Stimulated activated CD8-positive, alpha-beta memory T cell treated with anti-CD3 and anti-CD28 coated beads, Interleukin-7, amount 100 ng/mL, for 24 hours (primary cell): ENCODE results near the gene PDC.

Source experiments
- DNase-seq: peaks from one replicate; pipeline ENCODE4 v3.0.0-alpha.2; 2020; ENCODE audit warnings: low read depth

The PDC gene

GRCh38 chr1:186461014-186461413, at the start of gene PDC:
TSS of gene PDC (minus strand) at chr1:186461114. CDS start at chr1:186449459, 11,655 bp downstream.
- no peak for DNase-seq

DNA sequence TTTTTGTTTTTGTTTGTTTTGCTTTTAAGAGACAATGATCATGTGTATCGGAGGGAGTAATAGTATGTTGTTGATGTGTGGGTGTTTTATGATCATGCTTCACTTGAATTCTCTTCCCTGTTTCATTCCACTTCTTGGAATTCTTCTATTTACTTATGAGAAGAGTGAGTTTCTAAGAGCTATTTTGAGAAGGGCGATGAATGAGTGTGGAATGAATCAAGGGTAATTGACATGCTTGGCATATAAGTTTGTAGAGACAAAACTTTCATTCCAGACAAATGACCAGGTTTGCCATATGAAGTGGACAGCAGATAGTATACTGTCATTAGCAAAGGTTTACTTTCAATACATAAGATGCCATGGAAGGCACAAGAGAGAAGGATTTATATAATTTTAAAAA, 42.3 kb upstream of the PDC start:
- DNase-seq: no peak

GRCh38 chr1:186502087-186502486, 41.2 kb upstream of the PDC start:
- no peak for DNase-seq

DNA sequence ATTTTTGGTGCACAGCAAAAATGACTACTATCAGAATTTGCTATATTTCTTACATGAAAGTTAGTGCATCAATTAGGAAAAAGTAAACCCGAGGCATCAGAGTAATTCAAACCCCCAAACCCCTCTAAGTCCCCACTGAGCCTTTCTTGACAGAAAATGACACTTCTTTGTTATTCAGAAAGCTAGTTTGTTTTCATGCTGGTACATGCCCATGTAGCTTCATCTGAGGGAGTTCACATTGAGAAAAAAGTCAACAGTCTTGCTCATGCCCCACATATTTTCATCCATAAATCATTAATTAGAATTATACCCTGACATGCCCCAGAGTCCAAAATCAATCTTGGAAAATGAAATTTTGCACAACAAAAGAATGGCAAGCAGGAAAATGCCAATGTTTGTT, 39.9 kb upstream of the PDC start:
- DNase-seq: no peak

DNA sequence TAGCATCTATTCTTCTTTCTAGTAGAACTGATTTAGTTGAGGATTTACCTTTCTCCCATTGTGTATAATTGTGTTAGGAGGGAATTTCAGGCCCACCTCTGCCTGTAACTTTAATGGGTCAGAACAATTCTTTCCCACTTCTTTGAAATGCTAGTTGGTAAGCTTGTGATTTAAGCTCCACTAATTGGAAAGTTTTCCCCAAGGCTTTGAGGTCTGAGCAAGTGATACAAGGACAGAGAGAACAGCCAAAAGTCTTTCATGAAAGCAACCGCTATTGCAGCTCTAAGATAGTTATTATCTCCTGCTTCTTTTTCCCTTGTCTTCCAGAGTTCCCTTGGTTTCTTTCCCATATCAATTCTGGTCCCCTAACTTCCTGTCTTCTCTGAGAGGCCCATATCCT, 38.7 kb upstream of the PDC start:
- no peak for DNase-seq

- no peak for DNase-seq
These were observed 37.9 kb upstream of the PDC start for GRCh38 chr1:186498695-186499389.

- no peak for DNase-seq
These were observed 37.2 kb upstream of the PDC start for GRCh38 chr1:186498071-186498470.

DNA sequence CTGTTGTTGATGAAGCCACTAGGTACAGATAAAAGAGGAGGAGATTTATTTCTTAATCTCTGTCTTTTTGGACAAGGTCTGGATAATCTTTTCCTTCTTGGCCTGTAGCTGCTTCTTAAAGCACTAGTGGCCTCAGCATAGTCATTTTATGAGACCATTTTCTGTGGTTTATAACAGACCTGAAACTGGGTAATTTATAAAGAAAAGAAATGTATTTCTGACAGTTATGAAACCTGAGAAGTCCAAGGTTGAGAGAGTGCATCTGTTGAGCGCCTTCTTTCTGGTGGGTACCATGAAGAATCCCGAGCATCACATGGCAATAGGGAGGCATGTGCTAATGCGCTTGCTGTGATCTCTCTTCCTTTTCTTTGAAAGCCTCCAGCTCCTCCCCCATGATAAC, 36.7 kb upstream of the PDC start:
- no peak for DNase-seq

- no peak for DNase-seq
These were observed 35.4 kb upstream of the PDC start for GRCh38 chr1:186496171-186496851.

DNA sequence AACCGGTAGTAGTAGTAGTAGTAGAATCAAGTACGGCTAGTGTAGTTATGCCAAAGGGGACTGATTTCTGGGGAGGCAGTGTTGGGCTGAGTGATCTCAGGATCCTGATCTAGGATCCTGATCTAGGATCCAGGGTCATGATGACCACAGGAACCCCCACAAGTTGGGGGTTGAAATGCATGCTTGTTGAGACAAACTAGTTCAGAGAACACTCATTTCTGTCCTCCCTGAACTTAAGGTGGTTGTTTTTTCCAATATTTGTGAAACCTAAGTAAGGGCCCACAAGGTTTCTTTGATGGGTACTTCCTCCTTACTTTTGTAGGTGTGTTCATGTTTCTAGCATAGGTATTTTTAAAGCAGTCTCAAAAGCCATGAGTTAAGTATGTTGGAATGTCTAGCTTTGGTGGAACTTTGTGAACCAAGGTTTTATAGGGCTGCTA, 33.9 kb upstream of the PDC start:
- DNase-seq: no peak

- no peak for DNase-seq
These were observed 31.8 kb upstream of the PDC start for GRCh38 chr1:186492531-186493291.

- DNase-seq: no peak
These were observed 30.4 kb upstream of the PDC start for GRCh38 chr1:186491336-186491735.

DNA sequence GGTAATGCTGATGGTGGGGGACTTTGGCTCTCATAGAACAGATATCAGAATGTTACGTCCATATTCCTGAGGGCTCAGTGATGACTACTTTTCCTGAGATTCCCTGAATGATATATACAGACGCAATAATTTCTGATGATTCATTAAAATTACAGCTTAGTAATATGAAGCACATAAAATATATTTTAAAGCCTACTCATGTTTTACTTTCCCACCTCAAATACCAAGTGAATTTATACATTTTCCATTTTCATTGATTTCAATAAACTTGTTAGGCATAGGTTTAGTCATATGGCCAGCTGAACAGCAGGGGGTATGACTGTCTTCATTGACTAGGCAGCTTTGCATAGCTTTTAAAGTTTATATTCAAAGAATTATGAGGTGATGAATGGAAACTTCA, 26.2 kb upstream of the PDC start:
- DNase-seq: no peak

DNA sequence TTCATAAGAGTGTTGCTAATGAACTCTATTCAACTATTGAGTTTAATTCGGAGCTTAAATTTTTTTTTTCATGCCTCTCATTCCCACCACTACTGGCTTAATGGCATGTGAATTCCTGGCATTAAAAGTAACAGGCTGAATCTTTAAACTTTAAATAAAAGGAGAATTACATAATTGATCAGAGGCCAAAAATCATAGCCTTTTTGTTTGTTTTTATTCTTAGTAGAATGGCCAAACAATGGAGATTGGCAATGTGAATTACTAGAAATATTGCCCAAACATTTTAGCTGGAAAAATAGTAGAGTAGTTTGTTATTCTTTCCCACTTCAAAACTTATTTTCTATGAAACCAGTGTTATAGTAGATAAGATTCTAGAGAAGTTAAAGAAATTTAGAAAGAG, 25.1 kb upstream of the PDC start:
- DNase-seq: no peak

DNA sequence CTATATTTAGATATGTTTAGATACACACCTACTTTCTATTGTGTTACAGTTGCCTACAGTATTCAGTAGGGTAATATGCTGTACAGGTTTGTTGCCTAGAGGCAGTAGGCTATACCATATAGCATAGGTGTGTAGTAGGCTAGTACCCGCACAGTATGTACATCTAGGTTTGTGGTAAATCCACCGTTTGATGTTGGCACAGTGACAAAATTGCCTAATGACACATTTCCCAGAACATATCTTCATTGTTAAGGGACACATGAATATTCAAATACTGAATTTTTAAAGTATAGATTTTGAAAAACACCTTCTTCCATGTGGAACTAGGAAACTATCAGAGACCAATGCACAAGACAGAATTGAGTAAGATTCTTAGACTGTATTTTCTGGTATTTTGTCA, 22.6 kb upstream of the PDC start:
- DNase-seq: no peak

DNA sequence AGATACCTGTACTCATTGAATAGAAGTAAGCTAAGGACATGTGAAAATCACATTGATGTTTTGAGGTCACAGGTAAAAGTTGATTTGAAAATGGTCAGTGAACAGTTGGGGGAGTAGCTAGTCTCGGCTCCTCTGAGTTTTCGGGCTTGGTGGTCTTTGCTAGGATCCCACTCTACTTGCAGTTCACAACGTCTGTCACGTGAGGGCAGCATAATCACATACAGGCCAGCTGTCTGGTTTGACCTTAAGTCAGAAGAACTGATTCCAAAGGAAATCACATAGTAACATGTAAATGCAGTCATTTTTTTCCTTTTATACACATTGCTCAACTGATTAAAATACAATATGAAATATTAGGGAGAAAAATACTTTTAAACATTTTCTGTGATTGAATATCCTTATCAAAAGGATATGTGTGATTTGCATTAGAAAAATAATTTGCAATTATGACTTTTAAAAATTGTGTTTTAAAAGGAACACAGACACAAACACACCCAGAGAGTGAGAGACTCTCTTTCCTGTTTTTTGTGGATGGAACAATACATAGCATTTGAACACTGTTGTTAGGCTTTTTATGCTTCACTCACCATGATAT, 21.8 kb upstream of the PDC start:
- peak; percentile 30 for DNase-seq

DNA sequence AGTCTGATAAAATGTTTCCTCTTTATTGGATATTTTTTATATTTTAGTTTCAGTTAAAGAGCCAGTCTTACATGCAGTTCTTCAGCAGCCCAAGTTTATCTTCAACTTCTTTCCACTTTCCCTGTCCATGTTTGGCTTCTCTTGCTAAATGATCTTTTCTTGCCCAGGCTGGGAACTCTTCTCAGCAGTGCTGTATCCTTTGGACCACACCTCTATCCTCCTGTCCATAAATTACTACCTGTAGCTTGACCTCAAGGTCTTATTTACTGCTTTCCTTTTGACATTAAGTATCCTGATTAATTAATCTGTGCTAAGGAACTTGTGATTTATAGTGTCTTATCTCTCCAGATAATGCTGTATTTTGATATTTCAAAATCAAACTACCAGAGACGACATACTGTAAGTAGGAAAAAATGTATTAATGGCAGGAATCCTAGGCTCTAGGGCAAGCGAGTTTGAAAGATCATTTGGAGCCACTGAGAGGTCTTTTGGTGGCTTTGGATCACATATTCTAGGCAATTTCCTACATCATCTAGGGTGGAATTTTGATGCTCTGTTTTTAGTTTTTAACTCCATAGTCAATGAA, 20.5 kb upstream of the PDC start:
- no peak for DNase-seq

DNA sequence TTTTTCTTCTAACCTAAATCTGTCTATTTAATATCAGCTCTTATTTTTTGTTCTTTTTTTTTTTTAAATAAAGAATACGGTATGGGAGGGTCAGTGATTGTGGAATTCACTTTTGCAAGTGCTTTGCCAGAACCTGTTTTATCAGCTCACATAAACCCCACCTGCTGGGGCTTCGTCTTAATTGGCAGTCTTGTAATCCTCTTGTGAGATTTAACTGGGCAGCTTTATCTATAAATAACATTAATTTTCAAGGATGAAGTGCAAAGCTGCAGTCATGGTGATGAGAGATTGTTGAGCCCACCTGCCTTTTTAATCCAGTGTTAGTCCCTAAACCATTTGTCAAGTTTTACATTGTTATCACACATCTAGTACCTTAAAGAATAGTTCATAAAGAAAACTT, 18.2 kb upstream of the PDC start:
- DNase-seq: no peak

DNA sequence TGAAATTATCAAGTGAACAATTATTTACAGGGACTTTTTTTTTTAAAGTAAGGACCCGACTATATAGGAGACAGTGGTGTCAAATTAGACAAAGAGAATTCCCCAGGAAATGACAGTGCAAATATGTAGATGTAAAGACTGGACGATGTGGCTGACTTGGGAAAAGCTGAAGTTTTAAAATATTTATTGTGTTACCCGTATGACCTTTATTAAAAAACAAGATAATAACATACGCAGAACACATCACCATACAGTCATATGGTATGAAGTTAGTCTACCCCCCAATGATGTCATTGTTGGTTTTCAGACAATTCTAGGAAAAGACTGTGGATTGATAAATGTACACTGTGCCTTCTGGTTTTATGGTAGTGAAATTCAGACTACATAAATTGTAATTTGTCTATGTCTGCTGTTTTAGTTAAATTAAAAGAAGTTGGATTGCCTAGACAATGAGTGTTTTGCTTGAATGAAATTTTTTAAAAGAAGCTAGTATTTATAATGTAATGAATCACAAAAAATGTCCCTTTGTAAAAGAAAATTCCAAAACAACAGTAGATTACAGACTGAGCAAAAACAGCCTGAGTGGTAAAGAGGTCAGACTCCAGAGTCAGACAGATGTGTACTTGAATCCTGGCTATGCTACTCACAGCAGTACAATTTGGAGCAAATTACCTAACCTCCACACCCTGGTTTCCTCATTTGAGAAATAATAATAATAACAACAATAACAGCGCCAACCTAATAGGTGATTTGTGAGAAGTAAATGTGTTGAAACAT, 15.5 kb upstream of the PDC start:
- DNase-seq: no peak

DNA sequence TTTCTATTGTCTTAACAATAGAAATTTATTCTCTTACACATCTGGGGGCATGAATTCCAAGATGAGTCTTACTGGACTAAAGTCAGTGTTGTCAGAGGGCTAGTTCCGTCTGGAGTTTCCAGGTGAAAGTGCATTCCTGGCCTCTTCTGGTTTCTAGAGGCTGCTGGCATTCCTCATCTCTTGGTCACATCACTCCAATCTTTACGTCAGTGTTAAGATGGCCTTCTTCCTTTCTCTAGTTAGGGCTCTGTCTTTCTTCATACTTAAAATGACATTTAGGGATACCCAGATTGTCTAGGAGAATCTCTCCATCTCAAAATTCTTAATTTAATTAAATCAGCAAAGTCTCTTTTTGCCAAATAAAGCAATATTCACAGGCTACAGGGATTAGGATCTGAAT, 13.3 kb upstream of the PDC start:
- no peak for DNase-seq

- DNase-seq: no peak
These were observed 12.1 kb upstream of the PDC start for GRCh38 chr1:186473047-186473446.

DNA sequence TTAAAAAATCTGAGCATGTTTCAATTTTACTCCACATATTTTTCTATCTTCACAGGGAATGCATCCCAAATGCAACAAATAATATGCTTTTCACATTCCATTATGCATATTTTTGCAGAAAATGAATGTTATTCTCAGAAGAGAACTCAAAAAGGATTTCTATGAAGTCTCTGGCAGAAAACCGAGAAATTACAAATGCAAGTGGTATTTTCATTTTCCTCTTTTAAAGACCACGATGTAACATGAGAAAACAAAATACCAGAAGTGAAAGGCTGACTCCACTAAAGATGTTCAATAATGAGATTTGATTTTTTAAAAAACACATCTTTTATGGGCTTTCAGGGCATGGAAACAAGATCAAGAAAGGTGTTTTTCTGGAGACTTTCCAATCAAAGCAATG, 5.0 kb upstream of the PDC start:
- no peak for DNase-seq
